ENCODE results near the gene TMEM132A. TPM values are rescaled to one million over a fixed set of nuclear protein-coding genes. Genes with fewer than 3 reads are reported as not detected.
A peak's percentile ranks its signal among the peaks of the same experiment; 100 is the strongest.

The TMEM132A gene
- total RNA-seq, 1 donor from 2014 or later = 287 TPM

DNA sequence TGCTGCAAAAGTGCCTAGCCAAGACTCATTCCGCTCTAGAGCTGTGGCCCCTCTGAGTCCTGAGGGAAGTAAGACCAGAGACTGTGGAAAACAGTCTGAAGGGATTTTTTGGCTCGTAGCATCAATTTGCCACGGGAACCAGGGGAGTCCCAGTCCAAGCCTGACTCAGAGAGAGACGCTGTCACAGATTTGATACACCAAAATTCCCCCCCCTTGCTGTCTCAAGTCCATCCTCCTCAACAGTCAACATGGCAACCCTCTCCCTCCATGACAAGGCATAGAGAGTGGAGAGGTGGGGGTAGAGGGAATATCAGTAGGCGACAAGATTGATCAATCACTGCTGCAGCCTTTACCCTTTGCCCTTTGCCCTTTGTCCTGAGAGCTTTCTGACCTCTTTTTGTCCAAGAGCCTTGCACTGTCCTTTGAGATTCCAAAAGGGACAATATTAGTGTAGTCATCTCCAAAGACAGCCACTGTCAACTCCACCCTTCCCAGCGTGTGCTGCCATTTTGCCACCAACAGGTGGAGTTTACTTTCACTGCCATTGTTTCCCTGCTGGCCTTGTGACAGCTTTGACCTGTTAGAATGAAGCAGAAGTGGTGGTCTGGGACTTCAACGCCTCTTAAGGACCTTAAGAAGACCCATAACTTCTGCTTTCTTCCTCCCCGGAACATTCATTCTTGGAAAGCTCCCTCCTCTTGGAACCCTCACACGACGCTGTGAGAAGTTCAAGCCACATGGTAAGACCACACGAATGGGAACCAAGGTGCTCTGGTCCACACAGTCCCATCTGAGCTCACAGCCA lies 20.4 kb downstream of the TMEM132A start:
- TF ChIP-seq, protein P1, sequence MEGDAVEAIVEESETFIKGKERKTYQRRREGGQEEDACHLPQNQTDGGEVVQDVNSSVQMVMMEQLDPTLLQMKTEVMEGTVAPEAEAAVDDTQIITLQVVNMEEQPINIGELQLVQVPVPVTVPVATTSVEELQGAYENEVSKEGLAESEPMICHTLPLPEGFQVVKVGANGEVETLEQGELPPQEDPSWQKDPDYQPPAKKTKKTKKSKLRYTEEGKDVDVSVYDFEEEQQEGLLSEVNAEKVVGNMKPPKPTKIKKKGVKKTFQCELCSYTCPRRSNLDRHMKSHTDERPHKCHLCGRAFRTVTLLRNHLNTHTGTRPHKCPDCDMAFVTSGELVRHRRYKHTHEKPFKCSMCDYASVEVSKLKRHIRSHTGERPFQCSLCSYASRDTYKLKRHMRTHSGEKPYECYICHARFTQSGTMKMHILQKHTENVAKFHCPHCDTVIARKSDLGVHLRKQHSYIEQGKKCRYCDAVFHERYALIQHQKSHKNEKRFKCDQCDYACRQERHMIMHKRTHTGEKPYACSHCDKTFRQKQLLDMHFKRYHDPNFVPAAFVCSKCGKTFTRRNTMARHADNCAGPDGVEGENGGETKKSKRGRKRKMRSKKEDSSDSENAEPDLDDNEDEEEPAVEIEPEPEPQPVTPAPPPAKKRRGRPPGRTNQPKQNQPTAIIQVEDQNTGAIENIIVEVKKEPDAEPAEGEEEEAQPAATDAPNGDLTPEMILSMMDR (conservative IDR thresholded peaks at IDR 0.05; ENCODE audit: low read depth, low read length) = peak; percentile 36
- no peak for DNase-seq (ENCODE audit: low read depth)
- H3K4me3 ChIP-seq (ENCODE audit: low read depth, low read length) = no peak overlapping the region

DNA sequence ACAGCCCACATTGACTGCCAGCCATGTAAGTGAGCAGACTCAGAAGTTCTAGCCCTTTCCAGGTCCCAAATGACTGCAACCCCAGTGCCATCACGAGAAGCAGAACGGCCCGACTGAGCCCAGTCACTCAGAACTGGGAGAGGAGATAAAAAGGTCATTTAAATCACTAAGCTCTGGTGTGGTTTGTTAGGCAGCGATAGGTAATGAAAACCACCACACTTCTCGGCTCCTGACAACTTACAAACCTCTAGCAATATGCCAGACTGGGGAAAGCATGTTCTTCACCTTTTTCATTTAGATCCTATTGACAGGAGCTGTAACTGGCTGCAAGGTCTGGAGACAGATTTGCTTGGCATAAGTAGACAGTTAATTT lies 21.0 kb downstream of the TMEM132A start:
- TF ChIP-seq, protein P1 (conservative IDR thresholded peaks at IDR 0.05; ENCODE audit: low read depth, low read length) = no peak
- no peak overlapping the region for H3K4me3 ChIP-seq (ENCODE audit: low read depth, low read length)
- DNase-seq (ENCODE audit: low read depth) = no peak

DNA sequence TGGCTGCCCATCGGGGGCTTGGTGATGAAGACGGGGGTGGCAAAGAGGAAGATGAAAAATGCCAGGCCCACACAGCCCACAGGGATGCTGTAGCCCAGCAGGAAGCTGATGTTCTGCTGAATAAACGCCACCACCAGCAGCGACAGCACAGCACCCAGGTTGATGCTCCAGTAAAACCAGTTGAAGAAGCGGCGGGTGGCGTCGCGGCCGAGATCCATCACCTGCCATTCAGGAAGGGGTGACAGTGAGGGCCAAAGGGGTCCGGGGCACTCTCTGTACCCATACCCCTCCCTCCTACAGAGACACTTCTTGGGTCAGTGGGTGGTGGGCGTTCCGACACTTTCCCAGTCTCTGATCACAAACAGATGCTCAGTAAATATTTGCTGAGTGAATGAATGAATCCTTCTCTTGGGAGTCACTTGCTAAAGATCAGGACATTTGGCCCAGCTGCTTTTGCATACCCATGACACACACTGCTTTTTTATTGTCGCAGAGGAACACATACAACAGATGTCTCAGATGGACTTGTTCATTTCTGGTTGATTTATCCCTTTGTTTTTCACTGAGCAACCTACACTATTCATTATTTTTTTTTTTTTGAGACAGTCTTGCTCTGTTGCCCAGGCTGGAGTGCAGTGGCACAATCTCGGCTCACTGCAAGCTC lies 22.5 kb downstream of the TMEM132A start:
- TF ChIP-seq, protein P1 (conservative IDR thresholded peaks at IDR 0.05; ENCODE audit: low read depth, low read length) = no peak

GRCh38 chr11:60947700-60948099 lies 23.4 kb downstream of the TMEM132A start:
- DNase-seq (ENCODE audit: low read depth) = no peak
- no peak overlapping the region for H3K4me3 ChIP-seq (ENCODE audit: low read depth, low read length)
- TF ChIP-seq, protein P1 (conservative IDR thresholded peaks at IDR 0.05; ENCODE audit: low read depth, low read length) = no peak

More for the DNA sequence above, 22.5 kb downstream of the TMEM132A start:
- no peak overlapping the region for H3K4me3 ChIP-seq (ENCODE audit: low read depth, low read length)
- no peak for DNase-seq (ENCODE audit: low read depth)

- DNase-seq (ENCODE audit: low read depth) = no peak
- H3K4me3 ChIP-seq (ENCODE audit: low read depth, low read length) = no peak overlapping the region
- TF ChIP-seq, protein P1 (conservative IDR thresholded peaks at IDR 0.05; ENCODE audit: low read depth, low read length) = no peak
These were observed 24.0 kb downstream of the TMEM132A start for GRCh38 chr11:60948250-60948649.

- TF ChIP-seq, protein P1 (conservative IDR thresholded peaks at IDR 0.05; ENCODE audit: low read depth, low read length) = no peak
- H3K4me3 ChIP-seq (ENCODE audit: low read depth, low read length) = no peak overlapping the region
- no peak for DNase-seq (ENCODE audit: low read depth)
These were observed 25.8 kb downstream of the TMEM132A start for GRCh38 chr11:60950024-60950423.

Data from epithelial cell of proximal tubule (primary cell).